Stimulated activated CD4-positive, alpha-beta T cell treated with anti-CD3 and anti-CD28 coated beads, TNF-alpha, amount 100 ng/mL, for 48 hours (primary cell): ENCODE measurements around the gene CHD3.

Source experiments
- DNase-seq, 3 donors: peaks; one replicate each; pipeline ENCODE4 v3.0.0-alpha.2; 2020; ENCODE audit warnings: low read depth in 3 of 3

The CHD3 gene

DNA sequence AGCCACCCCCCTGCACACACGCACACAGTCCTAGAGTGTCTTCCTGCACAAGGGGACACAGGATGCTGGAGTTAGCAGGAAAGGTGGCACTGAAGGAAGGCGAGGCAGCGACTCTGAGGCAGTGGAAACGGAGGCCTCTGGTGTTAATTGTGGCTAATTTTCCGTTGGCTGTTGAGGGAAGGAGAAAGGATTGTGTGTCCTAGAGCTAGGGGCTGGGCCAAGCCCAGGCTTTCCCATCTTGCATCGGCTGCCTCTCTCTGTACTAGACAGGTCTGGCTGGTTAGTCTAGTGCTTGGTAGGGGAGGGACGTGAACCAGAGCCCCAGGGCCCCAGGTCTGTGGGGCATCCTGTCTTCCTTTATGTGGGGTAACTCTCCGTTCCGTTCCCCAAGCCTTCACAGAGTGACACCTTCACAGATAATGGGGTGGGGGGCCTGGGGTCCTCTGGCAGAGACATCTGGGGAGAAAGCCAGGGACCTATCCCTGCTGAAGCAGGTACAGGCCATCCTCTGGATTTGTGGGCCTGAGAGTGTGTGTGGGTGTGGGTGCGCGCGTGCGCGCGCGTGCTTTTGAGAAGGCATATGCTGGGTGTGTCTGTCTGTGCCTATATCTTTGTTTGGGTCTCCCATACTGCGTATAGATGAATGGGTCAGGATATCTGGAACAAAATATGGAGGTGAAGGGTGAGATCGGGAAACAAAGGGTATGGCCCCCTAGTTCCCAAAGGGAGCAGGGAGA lies at the start of gene CHD3:
CHD3 (plus strand) TSS at position 606 of the 737 bp plus-strand sequence. CDS start 212 bp downstream, outside the sequence.
- DNase-seq: peak in 1 of 3 donors; percentile 55

DNA sequence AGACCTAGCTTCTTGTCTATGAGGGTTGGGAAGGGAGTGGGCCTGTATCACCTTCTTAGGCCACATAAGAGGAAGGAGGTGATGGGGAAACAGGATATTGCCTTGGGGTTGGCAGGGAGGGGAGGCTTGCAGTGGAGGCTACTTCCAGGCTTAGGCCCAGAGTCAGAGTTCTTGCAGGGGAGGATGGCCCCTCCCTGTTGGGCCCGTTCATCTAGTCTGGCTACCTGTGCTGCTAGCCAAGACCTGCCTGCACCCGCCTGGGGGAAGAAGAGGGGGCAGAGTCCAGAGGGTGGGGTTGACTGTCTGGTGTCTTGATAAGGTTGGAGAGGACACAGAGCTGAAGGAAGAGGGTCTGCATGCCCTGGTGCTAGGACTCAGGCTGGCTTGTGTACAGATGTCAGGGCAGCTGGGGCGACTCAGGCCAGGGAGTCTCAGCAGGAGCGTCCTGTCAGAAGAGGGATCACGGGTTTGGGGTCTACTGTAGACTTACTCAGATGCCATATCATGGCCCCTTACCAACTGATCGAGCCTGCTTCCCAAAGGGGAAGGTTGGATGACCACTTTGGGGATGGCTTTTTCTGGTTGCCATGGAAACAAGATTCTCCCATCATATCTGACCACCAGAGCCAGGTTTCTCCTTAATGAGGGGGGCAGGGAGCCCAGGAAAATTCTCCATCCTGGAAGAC lies 49.3 kb upstream of the CHD3 start:
- no peak for DNase-seq

DNA sequence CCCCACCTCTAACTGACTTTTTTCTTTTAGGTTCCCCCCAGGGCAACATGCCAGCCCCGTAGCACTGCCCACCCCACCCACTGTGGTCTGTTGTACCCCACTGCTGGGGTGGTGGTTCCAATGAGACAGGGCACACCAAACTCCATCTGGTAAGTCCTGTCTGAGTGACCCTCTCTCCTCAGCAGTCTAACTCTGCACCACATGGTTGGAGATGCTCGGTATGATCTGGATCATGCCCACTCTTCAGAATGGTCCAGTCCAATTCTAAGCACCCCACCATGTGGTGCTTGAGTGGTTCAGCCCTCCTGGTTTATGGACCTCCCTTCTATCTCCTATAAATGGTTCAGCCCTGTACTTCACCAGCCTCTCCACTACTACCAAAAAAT lies 48.7 kb upstream of the CHD3 start:
- no peak for DNase-seq

DNA sequence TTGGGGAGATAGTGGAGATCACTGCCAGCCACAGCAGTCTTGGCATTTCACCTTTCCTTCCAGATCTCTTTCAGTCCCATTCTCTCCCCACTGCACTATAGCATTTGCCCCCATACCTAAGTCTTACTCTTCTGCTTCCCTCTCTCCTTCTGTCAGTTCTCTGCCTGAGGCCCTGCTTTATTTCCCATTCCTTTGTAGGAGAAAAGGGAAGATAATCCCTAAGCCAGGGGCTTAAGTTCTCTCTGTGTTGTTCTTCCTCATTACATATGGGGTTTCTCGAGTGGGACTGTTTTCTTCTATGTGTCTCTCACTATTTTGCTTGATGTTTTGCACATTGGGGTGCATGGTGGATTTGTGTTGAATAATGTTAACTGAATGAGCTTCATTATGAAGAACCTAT lies 48.1 kb upstream of the CHD3 start:
- no peak for DNase-seq

DNA sequence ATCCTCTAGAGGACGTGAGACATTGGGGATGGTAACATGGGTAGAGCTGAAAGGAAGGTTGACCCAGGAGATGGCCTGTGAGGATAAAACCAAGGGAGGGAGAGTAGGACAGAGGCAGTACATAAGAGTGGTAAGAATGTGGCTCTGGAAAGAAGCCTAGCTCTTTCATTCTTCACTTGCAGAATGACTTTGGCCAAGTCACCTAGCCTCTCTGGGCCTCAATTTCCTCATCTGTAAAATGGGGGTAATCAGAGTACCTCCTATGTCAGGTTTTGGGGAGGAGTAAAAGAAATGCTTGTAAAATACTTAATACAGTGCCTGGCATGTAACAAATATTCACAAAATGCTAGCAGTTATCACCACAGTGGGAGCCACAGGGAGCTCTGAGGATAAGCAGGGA lies 47.7 kb upstream of the CHD3 start:
- no peak for DNase-seq

DNA sequence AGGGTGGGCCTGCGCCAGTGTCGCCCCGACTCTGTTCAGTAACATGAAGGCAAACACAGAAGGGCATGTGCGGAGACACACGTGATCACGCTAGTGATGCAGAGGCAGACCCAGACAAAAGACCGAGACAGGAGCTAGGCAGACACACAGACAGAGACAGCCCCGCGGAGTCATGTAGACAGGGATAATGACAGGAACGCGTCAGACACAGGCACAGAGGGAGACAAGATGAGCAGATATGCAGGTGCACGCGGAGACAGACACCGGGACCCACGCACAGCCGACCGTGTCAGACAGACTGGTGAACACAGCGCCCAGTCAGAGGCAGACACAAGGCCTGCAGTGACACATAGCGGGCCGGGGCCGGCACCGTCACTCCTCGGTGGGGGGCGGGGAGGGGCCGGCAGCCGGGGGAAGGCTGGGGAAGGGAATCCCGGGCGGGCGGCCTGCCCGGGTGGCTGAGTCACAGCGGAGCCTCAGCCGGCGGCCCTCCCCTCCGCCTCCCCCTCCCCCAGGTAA lies 47.1 kb upstream of the CHD3 start:
- DNase-seq: peak; percentile 81 to 93 (median 86)

DNA sequence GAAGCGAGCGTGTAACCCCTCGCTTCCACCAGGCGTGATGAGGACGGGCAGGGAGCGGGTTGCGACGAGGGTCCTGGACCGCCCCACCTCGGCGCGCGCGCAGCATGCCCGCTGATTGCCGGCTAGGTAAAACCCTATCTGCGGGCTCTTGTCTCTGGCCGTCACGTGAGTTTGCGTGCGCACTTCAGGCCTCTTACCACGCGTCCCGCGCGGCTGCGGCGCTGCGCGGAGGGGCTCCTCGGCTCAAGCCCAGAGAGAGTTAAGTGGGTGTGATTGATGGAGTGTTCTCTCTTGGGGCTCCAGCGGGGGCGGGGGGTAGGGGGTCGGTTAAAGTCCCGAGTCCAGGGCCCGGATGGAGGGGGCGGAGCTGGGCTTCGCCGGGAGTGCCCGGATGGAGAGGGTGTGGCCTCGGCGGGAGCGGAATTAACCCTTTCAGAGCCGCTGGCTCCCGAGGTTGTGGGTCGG lies 46.6 kb upstream of the CHD3 start:
- DNase-seq: peak; percentile 67 to 82 (median 71)

DNA sequence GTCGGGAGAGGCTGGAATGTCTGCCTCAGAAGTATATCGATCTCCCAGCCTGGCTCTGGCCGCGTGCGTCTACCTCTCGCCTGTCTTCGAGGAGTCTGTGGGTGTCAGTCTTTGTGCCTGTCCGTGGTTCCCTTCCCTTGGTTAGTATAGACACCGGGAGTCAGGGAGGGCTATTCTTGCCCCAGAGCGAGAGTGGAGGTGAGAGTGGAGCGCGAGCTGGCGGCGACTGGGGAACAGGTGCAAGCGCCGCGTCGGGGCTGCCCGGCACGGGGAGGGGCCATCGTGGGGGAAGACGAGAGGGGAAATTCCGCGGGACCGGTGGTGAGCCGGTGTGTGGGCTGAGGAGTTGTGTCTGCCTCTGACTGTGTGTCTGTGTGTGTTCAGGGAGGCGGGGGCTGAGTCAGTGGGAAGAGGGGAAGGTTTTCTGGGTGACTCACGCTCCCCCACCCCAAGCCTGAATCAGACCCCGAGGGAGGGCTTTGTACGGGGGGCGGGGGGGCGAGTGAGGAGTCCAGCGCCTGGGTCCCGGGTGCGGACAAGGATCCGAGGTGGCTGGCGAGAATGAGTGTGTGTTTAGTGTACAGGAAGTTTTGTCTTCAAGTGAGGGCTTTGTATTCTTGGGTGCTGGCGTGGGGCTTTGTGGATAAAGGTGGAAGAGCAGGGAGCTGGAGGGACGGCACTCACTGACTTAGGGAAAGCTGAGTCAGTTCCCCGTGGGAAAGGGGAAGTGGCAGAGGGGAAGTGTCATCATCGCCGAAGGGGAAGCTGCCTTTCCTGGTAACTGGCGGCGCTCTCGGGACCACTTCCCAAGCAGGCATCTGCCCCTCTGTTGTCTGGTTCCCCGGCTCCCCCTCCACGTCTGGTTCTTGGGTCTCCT lies 46.0 kb upstream of the CHD3 start:
- DNase-seq: peak; percentile 89 to 93 (median 92)

DNA sequence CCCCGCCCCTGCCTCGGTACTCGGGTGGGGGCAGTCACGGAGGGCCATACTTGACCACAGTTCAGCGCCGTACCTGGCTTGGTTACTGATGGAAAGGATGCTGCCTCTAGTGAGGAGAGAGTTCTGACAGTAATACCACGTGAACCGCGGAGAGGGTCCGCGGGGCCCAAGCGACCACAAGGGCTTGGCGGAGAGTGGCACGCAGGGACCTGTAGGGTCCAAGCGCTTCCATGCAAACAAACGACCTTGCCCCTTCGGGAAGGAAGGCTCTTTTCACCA lies 45.4 kb upstream of the CHD3 start:
- DNase-seq: no peak

DNA sequence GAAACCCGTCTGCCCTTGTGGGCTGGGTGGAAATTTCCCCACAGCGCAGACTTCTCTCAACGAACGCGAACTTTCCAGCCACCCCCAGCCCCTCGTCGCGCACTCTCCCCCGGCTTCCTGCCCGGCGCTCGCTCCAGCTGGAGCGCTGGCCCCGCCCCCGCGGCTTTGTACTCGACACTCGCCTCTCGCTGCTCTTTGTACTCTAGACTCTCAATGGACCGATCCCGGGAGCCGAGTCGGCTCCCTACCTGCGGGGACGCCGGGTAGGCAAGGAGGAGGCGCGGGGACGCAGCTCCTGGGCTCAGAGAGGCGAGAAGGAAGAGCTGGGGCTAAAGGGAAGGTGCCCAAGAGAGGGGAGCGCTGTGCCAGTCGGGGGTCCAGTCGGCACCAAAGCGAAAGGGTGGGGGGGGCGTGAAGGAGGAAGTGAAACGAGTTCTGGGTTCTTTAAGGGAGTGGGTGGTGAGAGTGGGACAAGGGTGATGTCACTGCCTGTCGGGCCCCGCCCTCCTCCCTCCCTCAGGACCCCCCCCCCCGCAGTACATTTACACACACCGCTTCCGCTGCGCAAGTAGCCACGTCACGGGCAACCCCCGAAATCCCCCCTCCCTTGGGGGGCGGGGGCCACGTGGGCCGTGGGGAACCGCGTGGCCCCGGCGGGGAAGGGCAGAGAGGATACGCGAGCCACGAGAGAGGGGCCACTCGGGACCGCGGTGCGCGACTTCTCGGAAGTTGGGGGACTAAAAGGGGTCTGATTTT lies 44.9 kb upstream of the CHD3 start:
- DNase-seq: peak; percentile 75 to 86 (median 79)

DNA sequence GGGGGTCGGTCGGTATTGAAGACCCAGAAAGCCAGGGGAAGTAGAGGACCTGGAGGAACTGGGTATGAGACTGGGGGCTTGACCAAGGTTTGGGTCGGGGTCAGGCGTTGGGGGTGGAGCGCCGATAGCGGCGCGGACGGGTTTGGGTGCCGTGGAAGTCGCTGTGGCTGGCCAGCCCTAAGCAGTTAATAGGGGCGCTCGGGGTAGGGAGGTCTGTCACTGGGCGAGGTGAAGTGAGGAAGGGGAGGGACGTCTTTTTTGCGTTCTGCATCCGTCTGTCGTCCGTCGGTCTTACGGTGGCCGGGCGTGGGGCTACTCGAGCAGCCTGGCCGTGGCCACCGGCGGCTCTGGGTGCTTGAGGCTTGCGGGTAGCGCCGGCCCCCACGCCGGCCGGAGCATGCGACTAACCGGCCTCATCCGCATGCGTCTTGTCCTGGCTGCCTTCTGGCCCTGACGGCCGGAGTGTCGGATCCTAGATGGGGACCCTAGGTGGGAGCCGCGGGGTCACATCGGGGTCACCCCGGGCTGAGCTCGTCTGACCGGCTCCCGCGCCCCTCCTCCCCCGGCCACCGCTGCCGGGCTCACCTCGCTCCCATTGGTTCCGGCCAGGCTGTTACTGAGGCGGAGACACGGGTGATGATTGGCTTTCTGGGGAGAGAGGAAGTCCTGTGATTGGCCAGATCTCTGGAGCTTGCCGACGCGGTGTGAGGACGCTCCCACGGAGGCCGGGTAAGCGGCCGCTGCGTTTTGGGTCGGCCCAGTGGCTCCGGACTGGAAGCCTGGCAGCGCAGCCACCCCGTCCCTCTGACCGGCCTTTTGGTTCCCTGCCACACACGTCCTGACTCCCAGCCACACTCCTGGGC lies 44.1 kb upstream of the CHD3 start:
- peak; percentile 69 to 77 (median 70) for DNase-seq

DNA sequence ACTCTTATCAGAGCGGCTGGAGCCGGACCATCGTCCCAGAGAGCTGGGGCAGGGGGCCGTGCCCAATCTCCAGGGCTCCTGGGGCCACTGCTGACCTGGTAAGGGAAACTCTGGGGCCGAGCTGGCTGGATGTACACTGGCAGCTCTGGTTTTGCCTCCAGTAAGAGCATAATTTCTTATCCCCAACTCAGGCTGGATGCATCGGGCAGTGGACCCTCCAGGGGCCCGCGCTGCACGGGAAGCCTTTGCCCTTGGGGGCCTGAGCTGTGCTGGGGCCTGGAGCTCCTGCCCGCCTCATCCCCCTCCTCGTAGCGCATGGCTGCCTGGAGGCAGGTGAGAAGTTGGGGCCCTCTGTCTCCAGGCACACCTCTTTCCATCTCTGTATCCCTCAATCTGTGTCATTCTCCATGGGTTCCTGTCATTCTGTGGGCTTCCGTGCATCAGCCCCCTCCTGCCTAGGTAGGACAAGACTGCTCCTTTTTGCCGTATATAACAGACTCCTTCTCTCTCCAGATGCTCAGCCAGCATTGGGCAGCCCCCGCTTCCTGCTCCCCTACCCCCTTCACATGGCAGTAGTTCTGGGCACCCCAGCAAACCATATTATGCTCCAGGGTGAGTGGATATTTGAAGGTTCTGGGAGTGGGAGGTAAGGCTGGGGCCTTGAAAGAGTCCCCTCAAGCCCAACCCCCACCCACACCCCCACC lies 43.1 kb upstream of the CHD3 start:
- DNase-seq: no peak

DNA sequence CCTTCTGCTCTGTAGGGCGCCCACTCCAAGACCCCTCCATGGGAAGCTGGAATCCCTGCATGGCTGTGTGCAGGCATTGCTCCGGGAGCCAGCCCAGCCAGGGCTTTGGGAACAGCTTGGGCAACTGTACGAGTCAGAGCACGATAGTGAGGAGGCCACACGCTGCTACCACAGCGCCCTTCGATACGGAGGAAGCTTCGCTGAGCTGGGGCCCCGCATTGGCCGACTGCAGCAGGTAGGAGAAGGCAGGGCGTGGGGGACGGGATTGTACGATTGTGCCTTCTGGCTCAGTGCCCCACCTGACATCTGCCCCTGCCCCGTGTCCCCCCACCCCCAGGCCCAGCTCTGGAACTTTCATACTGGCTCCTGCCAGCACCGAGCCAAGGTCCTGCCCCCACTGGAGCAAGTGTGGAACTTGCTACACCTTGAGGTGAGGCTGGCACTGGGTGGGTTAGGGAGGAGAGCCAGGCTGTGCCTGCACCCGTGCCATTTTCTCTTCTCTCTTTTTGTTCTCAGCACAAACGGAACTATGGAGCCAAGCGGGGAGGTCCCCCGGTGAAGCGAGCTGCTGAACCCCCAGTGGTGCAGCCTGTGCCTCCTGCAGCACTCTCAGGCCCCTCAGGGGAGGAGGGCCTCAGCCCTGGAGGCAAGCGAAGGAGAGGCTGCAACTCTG lies 42.4 kb upstream of the CHD3 start:
- DNase-seq: no peak

DNA sequence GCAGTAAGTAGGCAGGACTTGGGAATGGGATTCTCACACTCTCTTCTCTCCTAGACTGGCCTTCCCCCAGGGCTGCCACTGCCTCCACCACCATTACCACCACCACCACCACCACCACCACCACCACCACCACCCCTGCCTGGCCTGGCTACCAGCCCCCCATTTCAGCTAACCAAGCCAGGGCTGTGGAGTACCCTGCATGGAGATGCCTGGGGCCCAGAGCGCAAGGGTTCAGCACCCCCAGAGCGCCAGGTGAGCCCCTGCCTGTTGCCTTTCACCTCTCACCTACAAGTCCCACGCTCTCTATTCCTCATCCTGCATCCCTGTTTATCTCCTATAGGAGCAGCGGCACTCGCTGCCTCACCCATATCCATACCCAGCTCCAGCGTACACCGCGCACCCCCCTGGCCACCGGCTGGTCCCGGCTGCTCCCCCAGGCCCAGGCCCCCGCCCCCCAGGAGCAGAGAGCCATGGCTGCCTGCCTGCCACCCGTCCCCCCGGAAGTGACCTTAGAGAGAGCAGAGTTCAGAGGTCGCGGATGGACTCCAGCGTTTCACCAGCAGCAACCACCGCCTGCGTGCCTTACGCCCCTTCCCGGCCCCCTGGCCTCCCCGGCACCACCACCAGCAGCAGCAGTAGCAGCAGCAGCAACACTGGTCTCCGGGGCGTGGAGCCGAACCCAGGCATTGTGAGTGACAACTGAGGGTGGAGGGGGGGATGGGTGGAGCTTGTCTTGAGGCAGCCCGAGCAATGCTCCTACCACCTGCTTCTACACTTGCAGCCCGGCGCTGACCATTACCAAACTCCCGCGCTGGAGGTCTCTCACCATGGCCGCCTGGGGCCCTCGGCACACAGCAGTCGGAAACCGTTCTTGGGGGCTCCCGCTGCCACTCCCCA lies 41.6 kb upstream of the CHD3 start:
- DNase-seq: no peak

DNA sequence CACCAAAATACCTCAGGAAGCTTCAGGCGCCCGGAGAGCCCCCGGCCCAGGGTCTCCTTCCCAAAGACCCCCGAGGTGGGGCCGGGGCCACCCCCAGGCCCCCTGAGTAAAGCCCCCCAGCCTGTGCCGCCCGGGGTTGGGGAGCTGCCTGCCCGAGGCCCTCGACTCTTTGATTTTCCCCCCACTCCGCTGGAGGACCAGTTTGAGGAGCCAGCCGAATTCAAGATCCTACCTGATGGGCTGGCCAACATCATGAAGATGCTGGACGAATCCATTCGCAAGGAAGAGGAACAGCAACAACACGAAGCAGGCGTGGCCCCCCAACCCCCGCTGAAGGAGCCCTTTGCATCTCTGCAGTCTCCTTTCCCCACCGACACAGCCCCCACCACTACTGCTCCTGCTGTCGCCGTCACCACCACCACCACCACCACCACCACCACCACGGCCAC lies 40.4 kb upstream of the CHD3 start:
- DNase-seq: no peak

DNA sequence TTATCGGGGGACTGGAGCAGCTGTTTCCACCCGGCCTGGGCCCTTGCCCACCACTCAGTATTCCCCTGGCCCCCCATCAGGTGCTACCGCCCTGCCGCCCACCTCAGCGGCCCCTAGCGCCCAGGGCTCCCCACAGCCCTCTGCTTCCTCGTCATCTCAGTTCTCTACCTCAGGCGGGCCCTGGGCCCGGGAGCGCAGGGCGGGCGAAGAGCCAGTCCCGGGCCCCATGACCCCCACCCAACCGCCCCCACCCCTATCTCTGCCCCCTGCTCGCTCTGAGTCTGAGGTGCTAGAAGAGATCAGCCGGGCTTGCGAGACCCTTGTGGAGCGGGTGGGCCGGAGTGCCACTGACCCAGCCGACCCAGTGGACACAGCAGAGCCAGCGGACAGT lies 39.9 kb upstream of the CHD3 start:
- no peak for DNase-seq

DNA sequence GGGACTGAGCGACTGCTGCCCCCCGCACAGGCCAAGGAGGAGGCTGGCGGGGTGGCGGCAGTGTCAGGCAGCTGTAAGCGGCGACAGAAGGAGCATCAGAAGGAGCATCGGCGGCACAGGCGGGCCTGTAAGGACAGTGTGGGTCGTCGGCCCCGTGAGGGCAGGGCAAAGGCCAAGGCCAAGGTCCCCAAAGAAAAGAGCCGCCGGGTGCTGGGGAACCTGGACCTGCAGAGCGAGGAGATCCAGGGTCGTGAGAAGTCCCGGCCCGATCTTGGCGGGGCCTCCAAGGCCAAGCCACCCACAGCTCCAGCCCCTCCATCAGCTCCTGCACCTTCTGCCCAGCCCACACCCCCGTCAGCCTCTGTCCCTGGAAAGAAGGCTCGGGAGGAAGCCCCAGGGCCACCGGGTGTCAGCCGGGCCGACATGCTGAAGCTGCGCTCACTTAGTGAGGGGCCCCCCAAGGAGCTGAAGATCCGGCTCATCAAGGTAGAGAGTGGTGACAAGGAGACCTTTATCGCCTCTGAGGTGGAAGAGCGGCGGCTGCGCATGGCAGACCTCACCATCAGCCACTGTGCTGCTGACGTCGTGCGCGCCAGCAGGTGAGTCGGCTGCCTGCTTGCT lies 39.3 kb upstream of the CHD3 start:
- DNase-seq: no peak
